ENCODE measurements around the gene HOXD8.
A peak's percentile ranks its signal among the peaks of the same experiment; 100 is the strongest.

The HOXD8 gene

DNA sequence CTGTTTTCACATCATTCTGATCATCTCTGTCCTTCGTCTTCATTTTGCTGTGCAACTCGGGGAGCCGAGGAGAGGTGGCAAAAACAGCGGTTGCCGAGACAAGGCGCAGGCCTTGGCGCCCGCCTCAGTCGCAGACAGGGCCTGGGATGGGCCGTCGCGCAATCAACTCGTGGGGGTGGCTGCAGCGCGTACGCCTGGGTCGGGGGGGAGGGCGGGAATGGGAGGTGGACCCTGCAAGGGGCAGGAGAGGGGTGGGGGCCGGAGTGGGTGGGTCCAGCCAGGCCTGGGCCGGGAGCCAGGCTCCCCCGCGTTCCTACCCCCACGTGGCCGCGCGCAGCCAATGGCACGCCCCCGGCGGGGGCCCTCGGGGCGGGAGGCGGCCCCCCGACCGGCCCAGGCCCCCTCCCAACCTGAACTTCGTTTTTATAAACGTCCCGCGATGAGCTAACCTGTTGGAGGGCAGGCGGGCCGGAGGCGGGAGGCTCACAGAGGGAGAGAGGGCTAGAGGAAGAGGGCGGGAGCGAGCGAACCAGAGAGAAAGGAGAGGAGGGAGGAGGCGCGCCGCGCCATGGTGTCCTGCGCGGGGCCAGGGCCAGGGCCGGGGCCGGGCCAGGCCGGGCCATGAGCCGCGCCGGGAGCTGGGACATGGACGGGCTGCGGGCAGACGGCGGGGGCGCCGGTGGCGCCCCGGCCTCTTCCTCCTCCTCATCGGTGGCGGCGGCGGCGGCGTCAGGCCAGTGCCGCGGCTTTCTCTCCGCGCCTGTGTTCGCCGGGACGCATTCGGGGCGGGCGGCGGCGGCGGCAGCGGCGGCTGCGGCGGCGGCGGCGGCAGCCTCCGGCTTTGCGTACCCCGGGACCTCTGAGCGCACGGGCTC, 37.0 kb upstream of the HOXD8 start, which contains the start of gene HOXD13 (continued):
- TF ChIP-seq ZNF621 (tag by site-specific recombination; IDR thresholded peaks at IDR 0.05) (no peak), GFI1B (tag by site-specific recombination; IDR thresholded peaks at IDR 0.05) (no peak), ZNF248 (tag by site-specific recombination; IDR thresholded peaks at IDR 0.05) (no peak), ZNF221 (tag by site-specific recombination; IDR thresholded peaks at IDR 0.05; ENCODE audit: borderline replicate concordance) (no peak), ZNF791 (tag by site-specific recombination; IDR thresholded peaks at IDR 0.05) (no peak), ZNF311 (tag by site-specific recombination; IDR thresholded peaks at IDR 0.05; ENCODE audit: borderline replicate concordance) (no peak), OSR2 (tag by site-specific recombination; IDR thresholded peaks at IDR 0.05) (no peak), GLI4 (tag by site-specific recombination; IDR thresholded peaks at IDR 0.05) (no peak), KLF1 (tag by site-specific recombination; IDR thresholded peaks at IDR 0.05) (no peak), ZNF335 (tag by site-specific recombination; conservative IDR thresholded peaks at IDR 0.05) (peak; percentile 71), ZNF423 (tag by site-specific recombination; IDR thresholded peaks at IDR 0.05) (no peak), ZSCAN16 (tag by site-specific recombination; IDR thresholded peaks at IDR 0.05) (no peak), ZNF776 (tag by site-specific recombination; IDR thresholded peaks at IDR 0.05; ENCODE audit: borderline replicate concordance) (no peak), ZNF426 (tag by site-specific recombination; IDR thresholded peaks at IDR 0.05) (no peak), ZIC2 (tag by site-specific recombination; IDR thresholded peaks at IDR 0.05) (peak; percentile 66), YY1 (tag by site-specific recombination; IDR thresholded peaks at IDR 0.05) (no peak), ZNF837 (tag by site-specific recombination; IDR thresholded peaks at IDR 0.05) (no peak), ZNF707 (tag by site-specific recombination; IDR thresholded peaks at IDR 0.05) (no peak), ZNF302 (tag by site-specific recombination; IDR thresholded peaks at IDR 0.05; ENCODE audit: low read depth) (no peak), ZNF175 (tag by site-specific recombination; IDR thresholded peaks at IDR 0.05) (no peak), SP7 (tag by site-specific recombination; IDR thresholded peaks at IDR 0.05) (no peak), GLIS1 (tag by site-specific recombination; IDR thresholded peaks at IDR 0.05) (peak; percentile 79; the same call in 1 of the 2 replicates), ZNF777 (tag by site-specific recombination; IDR thresholded peaks at IDR 0.05; ENCODE audit: borderline replicate concordance) (no peak), ZNF629 (tag by site-specific recombination; IDR thresholded peaks at IDR 0.05) (no peak), ZNF785 (tag by site-specific recombination; IDR thresholded peaks at IDR 0.05) (no peak), ZNF274 (IDR thresholded peaks at IDR 0.05; ENCODE audit: low read length) (no peak), ZNF274 (tag by site-specific recombination; IDR thresholded peaks at IDR 0.05; ENCODE audit: borderline replicate concordance) (no peak), ZNF133 (tag by site-specific recombination; IDR thresholded peaks at IDR 0.05) (no peak), WT1 (tag by site-specific recombination; IDR thresholded peaks at IDR 0.05) (no peak), BCL11B (tag by site-specific recombination; IDR thresholded peaks at IDR 0.05; ENCODE audit: low read depth) (no peak)
- TF ChIP-seq, protein P1, sequence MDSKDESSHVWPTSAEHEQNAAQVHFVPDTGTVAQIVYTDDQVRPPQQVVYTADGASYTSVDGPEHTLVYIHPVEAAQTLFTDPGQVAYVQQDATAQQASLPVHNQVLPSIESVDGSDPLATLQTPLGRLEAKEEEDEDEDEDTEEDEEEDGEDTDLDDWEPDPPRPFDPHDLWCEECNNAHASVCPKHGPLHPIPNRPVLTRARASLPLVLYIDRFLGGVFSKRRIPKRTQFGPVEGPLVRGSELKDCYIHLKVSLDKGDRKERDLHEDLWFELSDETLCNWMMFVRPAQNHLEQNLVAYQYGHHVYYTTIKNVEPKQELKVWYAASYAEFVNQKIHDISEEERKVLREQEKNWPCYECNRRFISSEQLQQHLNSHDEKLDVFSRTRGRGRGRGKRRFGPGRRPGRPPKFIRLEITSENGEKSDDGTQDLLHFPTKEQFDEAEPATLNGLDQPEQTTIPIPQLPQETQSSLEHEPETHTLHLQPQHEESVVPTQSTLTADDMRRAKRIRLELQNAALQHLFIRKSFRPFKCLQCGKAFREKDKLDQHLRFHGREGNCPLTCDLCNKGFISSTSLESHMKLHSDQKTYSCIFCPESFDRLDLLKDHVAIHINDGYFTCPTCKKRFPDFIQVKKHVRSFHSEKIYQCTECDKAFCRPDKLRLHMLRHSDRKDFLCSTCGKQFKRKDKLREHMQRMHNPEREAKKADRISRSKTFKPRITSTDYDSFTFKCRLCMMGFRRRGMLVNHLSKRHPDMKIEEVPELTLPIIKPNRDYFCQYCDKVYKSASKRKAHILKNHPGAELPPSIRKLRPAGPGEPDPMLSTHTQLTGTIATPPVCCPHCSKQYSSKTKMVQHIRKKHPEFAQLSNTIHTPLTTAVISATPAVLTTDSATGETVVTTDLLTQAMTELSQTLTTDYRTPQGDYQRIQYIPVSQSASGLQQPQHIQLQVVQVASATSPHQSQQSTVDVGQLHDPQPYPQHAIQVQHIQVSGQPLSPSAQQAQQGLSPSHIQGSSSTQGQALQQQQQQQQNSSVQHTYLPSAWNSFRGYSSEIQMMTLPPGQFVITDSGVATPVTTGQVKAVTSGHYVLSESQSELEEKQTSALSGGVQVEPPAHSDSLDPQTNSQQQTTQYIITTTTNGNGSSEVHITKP (tag by site-specific recombination; IDR thresholded peaks at IDR 0.05) = peak; percentile 24; the same call in 1 of the 2 replicates
- TF ChIP-seq, protein P2, sequence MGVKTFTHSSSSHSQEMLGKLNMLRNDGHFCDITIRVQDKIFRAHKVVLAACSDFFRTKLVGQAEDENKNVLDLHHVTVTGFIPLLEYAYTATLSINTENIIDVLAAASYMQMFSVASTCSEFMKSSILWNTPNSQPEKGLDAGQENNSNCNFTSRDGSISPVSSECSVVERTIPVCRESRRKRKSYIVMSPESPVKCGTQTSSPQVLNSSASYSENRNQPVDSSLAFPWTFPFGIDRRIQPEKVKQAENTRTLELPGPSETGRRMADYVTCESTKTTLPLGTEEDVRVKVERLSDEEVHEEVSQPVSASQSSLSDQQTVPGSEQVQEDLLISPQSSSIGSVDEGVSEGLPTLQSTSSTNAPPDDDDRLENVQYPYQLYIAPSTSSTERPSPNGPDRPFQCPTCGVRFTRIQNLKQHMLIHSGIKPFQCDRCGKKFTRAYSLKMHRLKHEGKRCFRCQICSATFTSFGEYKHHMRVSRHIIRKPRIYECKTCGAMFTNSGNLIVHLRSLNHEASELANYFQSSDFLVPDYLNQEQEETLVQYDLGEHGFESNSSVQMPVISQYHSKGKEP (tag by site-specific recombination; IDR thresholded peaks at IDR 0.05) = no peak
- TF ChIP-seq, protein P3, sequence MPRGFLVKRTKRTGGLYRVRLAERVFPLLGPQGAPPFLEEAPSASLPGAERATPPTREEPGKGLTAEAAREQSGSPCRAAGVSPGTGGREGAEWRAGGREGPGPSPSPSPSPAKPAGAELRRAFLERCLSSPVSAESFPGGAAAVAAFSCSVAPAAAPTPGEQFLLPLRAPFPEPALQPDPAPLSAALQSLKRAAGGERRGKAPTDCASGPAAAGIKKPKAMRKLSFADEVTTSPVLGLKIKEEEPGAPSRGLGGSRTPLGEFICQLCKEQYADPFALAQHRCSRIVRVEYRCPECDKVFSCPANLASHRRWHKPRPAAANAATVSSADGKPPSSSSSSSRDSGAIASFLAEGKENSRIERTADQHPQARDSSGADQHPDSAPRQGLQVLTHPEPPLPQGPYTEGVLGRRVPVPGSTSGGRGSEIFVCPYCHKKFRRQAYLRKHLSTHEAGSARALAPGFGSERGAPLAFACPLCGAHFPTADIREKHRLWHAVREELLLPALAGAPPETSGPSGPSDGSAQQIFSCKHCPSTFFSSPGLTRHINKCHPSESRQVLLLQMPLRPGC (tag by site-specific recombination; IDR thresholded peaks at IDR 0.05) = no peak
